A549 (cell line): ENCODE measurements around the gene PTPRF.

Experiments used
- BHLHE40 ChIP-seq: IDR thresholded peaks from 2 replicates; pipeline ENCODE4 v1.6.1; 2012; ENCODE audit warnings: low read depth, low read length, inconsistent platforms
- CEBPB ChIP-seq, 2 experiments: fragments of >200 bp in 1 of 2; sonication (Bioruptor Twin) in 1 of 2; formaldehyde crosslinking in 1 of 2; IDR thresholded peaks; 2 replicates each; pipeline ENCODE4 v1.6.1; 2012 to 2016
- CTCF ChIP-seq: fragments of >200 bp; sonication (Bioruptor Twin); formaldehyde crosslinking; IDR thresholded peaks from 3 replicates; pipeline ENCODE4 v1.5.1; 2016
- EP300 ChIP-seq, 2 experiments: fragments of >200 bp; sonication (Bioruptor Twin); formaldehyde crosslinking; IDR thresholded peaks; 2 replicates in 1 of 2; 3 replicates in 1 of 2; pipeline ENCODE4 v1.6.1; 2016 to 2017
- JUN ChIP-seq, 2 experiments: fragments of >200 bp; sonication (Bioruptor Twin); formaldehyde crosslinking; IDR thresholded peaks; 2 replicates in 1 of 2; 3 replicates in 1 of 2; pipeline ENCODE4 v1.6.1; 2016 to 2017
- KDM1A ChIP-seq: fragments of 200-600 bp; sonication (generic); IDR thresholded peaks from 2 replicates; pipeline ENCODE4 v1.6.1; 2016; ENCODE audit warnings: low read depth, mild to moderate bottlenecking
- POLR2A ChIP-seq: IDR thresholded peaks from 2 replicates; pipeline ENCODE4 v1.6.1; 2012; ENCODE audit warnings: mild to moderate bottlenecking, low read length
- RCOR1 ChIP-seq: fragments of 150-350 bp; IDR thresholded peaks from 2 replicates; pipeline ENCODE4 v1.6.1; 2014; ENCODE audit warnings: antibody characterized with exemption, low read length, low read depth
- REST ChIP-seq: fragments of 200-600 bp; sonication (generic); IDR thresholded peaks from 2 replicates; pipeline ENCODE4 v1.6.1; 2016; ENCODE audit warnings: antibody characterized with exemption, mild to moderate bottlenecking, moderate library complexity
- SMC3 ChIP-seq: fragments of >200 bp; sonication (Bioruptor Twin); formaldehyde crosslinking; IDR thresholded peaks from 3 replicates; pipeline ENCODE4 v1.6.1; 2018; ENCODE audit warnings: inconsistent platforms
- USF2 ChIP-seq: fragments of 450-650 bp; IDR thresholded peaks from 2 replicates; pipeline ENCODE4 v1.6.1; 2014; ENCODE audit warnings: antibody characterized with exemption
- TF ChIP-seq, protein P1 (sequence below): IDR thresholded peaks from 2 replicates; pipeline ENCODE4 v1.6.1; 2012

DNA sequence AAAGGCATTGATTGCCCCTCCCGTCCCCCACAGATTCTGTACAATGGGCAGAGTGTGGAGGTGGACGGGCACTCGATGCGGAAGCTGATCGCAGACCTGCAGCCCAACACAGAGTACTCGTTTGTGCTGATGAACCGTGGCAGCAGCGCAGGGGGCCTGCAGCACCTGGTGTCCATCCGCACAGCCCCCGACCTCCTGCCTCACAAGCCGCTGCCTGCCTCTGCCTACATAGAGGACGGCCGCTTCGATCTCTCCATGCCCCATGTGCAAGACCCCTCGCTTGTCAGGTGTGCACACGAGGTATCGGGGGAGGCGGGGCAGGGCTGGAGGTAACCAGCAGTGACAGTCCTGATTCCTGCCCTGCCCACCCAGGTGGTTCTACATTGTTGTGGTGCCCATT, 74.5 kb downstream of the PTPRF start:
- TF ChIP-seq BHLHE40: no peak
- TF ChIP-seq EP300 (IDR thresholded peaks at IDR 0.05): no peak
- TF ChIP-seq KDM1A: no peak
- TF ChIP-seq REST: no peak
- TF ChIP-seq USF2: no peak
- no peak for TF ChIP-seq CTCF
- TF ChIP-seq SMC3: no peak
- no peak for TF ChIP-seq JUN (IDR thresholded peaks at IDR 0.05)
- TF ChIP-seq POLR2A: no peak
- TF ChIP-seq RCOR1: no peak
- TF ChIP-seq, protein P1, sequence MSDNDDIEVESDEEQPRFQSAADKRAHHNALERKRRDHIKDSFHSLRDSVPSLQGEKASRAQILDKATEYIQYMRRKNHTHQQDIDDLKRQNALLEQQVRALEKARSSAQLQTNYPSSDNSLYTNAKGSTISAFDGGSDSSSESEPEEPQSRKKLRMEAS: no peak
- TF ChIP-seq CEBPB (IDR thresholded peaks at IDR 0.05): no peak
